HepG2 (cell line): Measurements from ENCODE around the gene G6PC3. TPM values are rescaled to one million over a fixed set of nuclear protein-coding genes. Genes with fewer than 3 reads are reported as not detected.

Experiments used
- ATAC-seq: fragments of 200-7000 bp; cut with Tn5 transposase; 3 replicates; pipeline ENCODE4 v1.9.1; 2020; ENCODE audit warnings: mild to moderate bottlenecking, moderate library complexity
- BruUV-seq: library from RNA; stranded (reverse); fragments of 400-500 nt; replicated peaks from 2 replicates; lab custom pipeline; 2021; lab: Mats Ljungman, UMichigan
- CTCF ChIA-PET: fragments of 300-600 bp; formaldehyde crosslinking; extraction: SDS; loops from one replicate; lab custom pipeline; 2021; ENCODE audit warnings: low total read pairs, inconsistent platforms, low intra/inter-chr PET ratio; lab: Yijun Ruan, JAX
- POLR2A ChIA-PET: fragments of 350-600 bp; sonication (Branson Sonifier 250); formaldehyde crosslinking; loops from one replicate; lab custom pipeline; 2020; ENCODE audit warnings: antibody characterized with exemption, inconsistent platforms; lab: Yijun Ruan, JAX
- DNase-seq: peaks from one replicate; pipeline ENCODE4 v3.0.0-alpha.2; 2015; ENCODE audit warnings: low spot score
- FAIRE-seq: peaks from 3 replicates; lab custom pipeline; 2011; peaks lifted over from hg19 to GRCh38; lab: Jason Lieb, UNC
- H2AFZ ChIP-seq: one replicate; pipeline ENCODE4 v1.6.1; 2011; ENCODE audit warnings: low read length, inconsistent platforms
- H3K27ac ChIP-seq: fragments of 300-600 bp; 3 replicates; pipeline ENCODE4 v1.8.0; 2011; ENCODE audit warnings: mixed run types, mild to moderate bottlenecking, mixed read lengths, low read length, inconsistent platforms; ENCODE audit not compliant: insufficient read depth; ENCODE audit errors: extremely low read length
- H3K27me3 ChIP-seq, 2 experiments: fragments of 200-600 bp in 1 of 2; 2 replicates in 1 of 2; 3 replicates in 1 of 2; pipeline versions ENCODE4 v1.6.0 to v1.8.0; 2011; ENCODE audit warnings: low read length in 2 of 2, mild to moderate bottlenecking in 2 of 2, moderate library complexity in 2 of 2, inconsistent platforms in 1 of 2; ENCODE audit not compliant: insufficient read depth in 2 of 2, control insufficient read depth in 1 of 2
- H3K36me3 ChIP-seq, 2 experiments: fragments of 200-600 bp in 1 of 2; replicated peaks in 1 of 2; 2 replicates in 1 of 2; 3 replicates in 1 of 2; pipeline versions ENCODE4 v1.5.1 to v1.8.0; 2011; ENCODE audit warnings: low read length in 2 of 2, inconsistent platforms in 1 of 2; ENCODE audit not compliant: insufficient read depth in 2 of 2, control insufficient read depth in 1 of 2
- H3K4me1 ChIP-seq: 2 replicates; pipeline ENCODE4 v1.5.1; 2012; ENCODE audit warnings: low read length, inconsistent platforms; ENCODE audit not compliant: insufficient read depth
- H3K4me2 ChIP-seq: 2 replicates; pipeline ENCODE4 v1.6.0; 2011; ENCODE audit warnings: low read depth, low read length, inconsistent platforms
- H3K4me3 ChIP-seq, 3 experiments: fragments of 200-600 bp in 1 of 3; sonication (generic), shearing (Covaris generic) in 1 of 3; replicated peaks in 1 of 3; 2 replicates each; pipeline ENCODE4 v1.5.1; 2011 to 2016; ENCODE audit warnings: low read length in 3 of 3, inconsistent platforms in 2 of 3, low read depth in 2 of 3, mild to moderate bottlenecking in 2 of 3, control low read depth in 1 of 3, mixed read lengths in 1 of 3; ENCODE audit not compliant: insufficient read depth in 1 of 3
- H3K79me2 ChIP-seq: one replicate; pipeline ENCODE4 v1.6.1; 2011; ENCODE audit warnings: low read length, inconsistent platforms; ENCODE audit not compliant: insufficient read depth
- H3K9ac ChIP-seq: 2 replicates; pipeline ENCODE4 v1.6.0; 2011; ENCODE audit warnings: mild to moderate bottlenecking, low read depth, low read length, inconsistent platforms; ENCODE audit not compliant: insufficient read depth
- H3K9me3 ChIP-seq: 2 replicates; pipeline ENCODE4 v1.5.1; 2012; ENCODE audit warnings: mild to moderate bottlenecking, low read length
- H4K20me1 ChIP-seq: 2 replicates; pipeline ENCODE4 v1.6.0; 2011; ENCODE audit warnings: inconsistent platforms, mild to moderate bottlenecking, low read length, moderate library complexity; ENCODE audit not compliant: insufficient read depth
- GATAD2A ChIP-seq: IDR thresholded peaks from 2 replicates; pipeline ENCODE4 v1.6.1; 2016
- ZNF124 ChIP-seq: sonication (generic); formaldehyde crosslinking; IDR thresholded peaks from 2 replicates; pipeline ENCODE4 v1.4.0; 2020; ENCODE audit warnings: missing genetic modification reagents
- ZNF33A ChIP-seq: sonication (generic); formaldehyde crosslinking; IDR thresholded peaks from 2 replicates; pipeline ENCODE4 v1.5.1; 2020; ENCODE audit warnings: missing genetic modification reagents, mild to moderate bottlenecking, moderate library complexity, borderline replicate concordance
- ZNF570 ChIP-seq: sonication (generic); formaldehyde crosslinking; IDR thresholded peaks from 2 replicates; pipeline ENCODE4 v1.4.0; 2020; ENCODE audit warnings: mild to moderate bottlenecking, missing genetic modification reagents, borderline replicate concordance
- ZNF605 ChIP-seq: sonication (generic); formaldehyde crosslinking; IDR thresholded peaks from 2 replicates; pipeline ENCODE4 v1.8.0; 2022; ENCODE audit warnings: mild to moderate bottlenecking, missing genetic modification reagents
- WGBS: methylation state at CpG from one replicate; pipeline ENCODE4 v1.1.6; 2017; ENCODE audit warnings: low lambda C conversion rate; 5-methylcytosine and 5-hydroxymethylcytosine counted together
- in situ Hi-C: cut with HindIII; loops from 2 replicates; pipeline ENCODE4 v1.10.0; 2017; ENCODE audit warnings: low pct_unique_long_range_greater_than_20kb; ENCODE audit not compliant: extremely low pct_ligation_motif_present
- intact Hi-C: fragments of 100-400 bp; cut with micrococcal nuclease; formaldehyde crosslinking; loops from one replicate; pipeline ENCODE4 v1.10.0; 2022; ENCODE audit not compliant: unreplicated experiment
- polyA plus RNA-seq, 8 experiments: library from polyadenylated mRNA; depleted of rRNA in 3 of 8; stranded (reverse) in 7 of 8; unstranded in 1 of 8; fragments of >200 nt; fragmentation: Illumina TruSeq in 4 of 8; extraction: Trizol in 4 of 8; gene quantifications; 2 replicates each; pipeline versions ENCODE4 v1.2.1 to v1.2.3, GENCODE V29; 2011 to 2016; ENCODE audit warnings: low read depth in 4 of 8, missing spikeins in 1 of 8, mixed read lengths in 1 of 8; ENCODE audit not compliant: insufficient read depth in 1 of 8
- total RNA-seq, 5 experiments: library from RNA; depleted of rRNA; stranded (reverse); fragments of >200 nt; fragmentation: Illumina TruSeq; extraction: Trizol; gene quantifications; 2 replicates each; pipeline ENCODE4 v1.2.3, GENCODE V29; 2016; ENCODE audit warnings: low read depth in 1 of 5
- TF ChIP-seq, protein P1 (sequence below): sonication (generic); formaldehyde crosslinking; conservative IDR thresholded peaks from 2 replicates; pipeline ENCODE4 v1.8.1; 2023; ENCODE audit warnings: missing genetic modification reagents
- TF ChIP-seq, protein P2 (sequence below): sonication (generic); formaldehyde crosslinking; IDR thresholded peaks from 2 replicates; pipeline ENCODE4 v1.5.1; 2020; ENCODE audit warnings: mild to moderate bottlenecking, missing genetic modification reagents, borderline replicate concordance

The G6PC3 gene
- total and polyA plus RNA-seq, 2 of the 13 experiments (the other 11 are each of a cell fraction or from before 2014, with no cell fraction given) = 38.5 to 75.8 TPM

DNA sequence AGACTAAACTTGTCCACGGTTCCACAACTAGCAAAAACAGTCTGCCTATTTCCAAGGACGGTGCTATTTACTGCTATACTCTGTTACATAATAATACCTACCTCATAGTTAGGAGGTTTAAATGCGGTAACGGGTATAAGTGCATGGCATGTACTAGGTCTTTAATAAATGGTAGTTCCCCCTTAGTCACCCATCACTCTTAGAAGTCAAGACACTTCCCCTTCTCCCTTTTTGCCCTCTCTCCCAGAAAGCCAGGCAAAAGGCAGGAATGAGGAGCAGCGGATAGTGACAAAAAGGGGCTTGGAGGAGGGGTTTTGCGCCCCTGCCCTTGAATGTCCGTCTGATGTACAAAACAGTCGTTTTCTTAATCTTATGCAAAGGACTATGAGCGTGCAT lies 3.0 kb upstream of the G6PC3 start:
- Histone ChIP-seq H3K4me1 (peaks cover 62% of the 10 kb centered on the region), H3K79me2 (peaks cover 48% of the 10 kb centered on the region), H3K27ac (peak overlapping the region; percentile 94), H3K4me2 (peak overlapping the region; percentile 99), H3K9me3 (no peaks in the 10 kb centered on the region), H3K27me3 (peaks cover 0 to 3% of the 10 kb centered on the region in 2 experiments; a peak in 1 of 5 replicates), H2AFZ (no peak overlapping the region), H3K36me3 (peaks cover 2 to 16% of the 10 kb centered on the region in 2 experiments; a peak in 4 of 5 replicates), H4K20me1 (no peaks in the 10 kb centered on the region; the same call in 1 of the 2 replicates), H3K4me3 (peak overlapping the region in 1 of 3 experiments; percentile 90; a peak in 1 of 6 replicates), H3K9ac (0 out of 2 replicates have a peak overlapping the region, but pooled peaks have one; percentile 96)
- ATAC-seq = no peak
- no peak for FAIRE-seq
- CTCF ChIA-PET = no interaction called here
- POLR2A ChIA-PET = interaction anchor here (1.7 to 3.1 kb wide), 7 partner anchors 11 to 101 kb away, joined by 6 to 31 read pairs (median 11); partner anchors contain the start of genes HDAC5 and TMEM101
- TF ChIP-seq, protein P1, sequence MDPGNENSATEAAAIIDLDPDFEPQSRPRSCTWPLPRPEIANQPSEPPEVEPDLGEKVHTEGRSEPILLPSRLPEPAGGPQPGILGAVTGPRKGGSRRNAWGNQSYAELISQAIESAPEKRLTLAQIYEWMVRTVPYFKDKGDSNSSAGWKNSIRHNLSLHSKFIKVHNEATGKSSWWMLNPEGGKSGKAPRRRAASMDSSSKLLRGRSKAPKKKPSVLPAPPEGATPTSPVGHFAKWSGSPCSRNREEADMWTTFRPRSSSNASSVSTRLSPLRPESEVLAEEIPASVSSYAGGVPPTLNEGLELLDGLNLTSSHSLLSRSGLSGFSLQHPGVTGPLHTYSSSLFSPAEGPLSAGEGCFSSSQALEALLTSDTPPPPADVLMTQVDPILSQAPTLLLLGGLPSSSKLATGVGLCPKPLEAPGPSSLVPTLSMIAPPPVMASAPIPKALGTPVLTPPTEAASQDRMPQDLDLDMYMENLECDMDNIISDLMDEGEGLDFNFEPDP (CRISPR knock-in tag) = 0 out of 2 replicates have a peak, but pooled peaks have one; percentile 30
- TF ChIP-seq ZNF605 (CRISPR knock-in tag) = 0 out of 2 replicates have a peak, but pooled peaks have one; percentile 38
- TF ChIP-seq ZNF33A (CRISPR knock-in tag) = 0 out of 2 replicates have a peak, but pooled peaks have one; percentile 30
- TF ChIP-seq ZNF124 = no peak
- TF ChIP-seq, protein P2, sequence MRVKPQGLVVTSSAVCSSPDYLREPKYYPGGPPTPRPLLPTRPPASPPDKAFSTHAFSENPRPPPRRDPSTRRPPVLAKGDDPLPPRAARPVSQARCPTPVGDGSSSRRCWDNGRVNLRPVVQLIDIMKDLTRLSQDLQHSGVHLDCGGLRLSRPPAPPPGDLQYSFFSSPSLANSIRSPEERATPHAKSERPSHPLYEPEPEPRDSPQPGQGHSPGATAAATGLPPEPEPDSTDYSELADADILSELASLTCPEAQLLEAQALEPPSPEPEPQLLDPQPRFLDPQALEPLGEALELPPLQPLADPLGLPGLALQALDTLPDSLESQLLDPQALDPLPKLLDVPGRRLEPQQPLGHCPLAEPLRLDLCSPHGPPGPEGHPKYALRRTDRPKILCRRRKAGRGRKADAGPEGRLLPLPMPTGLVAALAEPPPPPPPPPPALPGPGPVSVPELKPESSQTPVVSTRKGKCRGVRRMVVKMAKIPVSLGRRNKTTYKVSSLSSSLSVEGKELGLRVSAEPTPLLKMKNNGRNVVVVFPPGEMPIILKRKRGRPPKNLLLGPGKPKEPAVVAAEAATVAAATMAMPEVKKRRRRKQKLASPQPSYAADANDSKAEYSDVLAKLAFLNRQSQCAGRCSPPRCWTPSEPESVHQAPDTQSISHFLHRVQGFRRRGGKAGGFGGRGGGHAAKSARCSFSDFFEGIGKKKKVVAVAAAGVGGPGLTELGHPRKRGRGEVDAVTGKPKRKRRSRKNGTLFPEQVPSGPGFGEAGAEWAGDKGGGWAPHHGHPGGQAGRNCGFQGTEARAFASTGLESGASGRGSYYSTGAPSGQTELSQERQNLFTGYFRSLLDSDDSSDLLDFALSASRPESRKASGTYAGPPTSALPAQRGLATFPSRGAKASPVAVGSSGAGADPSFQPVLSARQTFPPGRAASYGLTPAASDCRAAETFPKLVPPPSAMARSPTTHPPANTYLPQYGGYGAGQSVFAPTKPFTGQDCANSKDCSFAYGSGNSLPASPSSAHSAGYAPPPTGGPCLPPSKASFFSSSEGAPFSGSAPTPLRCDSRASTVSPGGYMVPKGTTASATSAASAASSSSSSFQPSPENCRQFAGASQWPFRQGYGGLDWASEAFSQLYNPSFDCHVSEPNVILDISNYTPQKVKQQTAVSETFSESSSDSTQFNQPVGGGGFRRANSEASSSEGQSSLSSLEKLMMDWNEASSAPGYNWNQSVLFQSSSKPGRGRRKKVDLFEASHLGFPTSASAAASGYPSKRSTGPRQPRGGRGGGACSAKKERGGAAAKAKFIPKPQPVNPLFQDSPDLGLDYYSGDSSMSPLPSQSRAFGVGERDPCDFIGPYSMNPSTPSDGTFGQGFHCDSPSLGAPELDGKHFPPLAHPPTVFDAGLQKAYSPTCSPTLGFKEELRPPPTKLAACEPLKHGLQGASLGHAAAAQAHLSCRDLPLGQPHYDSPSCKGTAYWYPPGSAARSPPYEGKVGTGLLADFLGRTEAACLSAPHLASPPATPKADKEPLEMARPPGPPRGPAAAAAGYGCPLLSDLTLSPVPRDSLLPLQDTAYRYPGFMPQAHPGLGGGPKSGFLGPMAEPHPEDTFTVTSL (CRISPR knock-in tag) = 0 out of 2 replicates have a peak, but pooled peaks have one; percentile 29
- peak; percentile 5; the same call in 1 of the 2 replicates for TF ChIP-seq GATAD2A
- TF ChIP-seq ZNF570 = no peak
- 68% methylated on average over 9 of the region's 9 CpGs for WGBS
- DNase-seq = no peak
- BruUV-seq = no TSS peak
- intact Hi-C loops (no loop called here), in situ Hi-C loops (no loop called here)
